Activated CD4-positive, alpha-beta T cell treated with anti-CD3 and anti-CD28 coated beads for 24 hours (primary cell): Measurements from ENCODE around the gene GLP1R.

Experiments used
- DNase-seq, 2 donors: peaks; one replicate each; pipeline ENCODE4 v3.0.0-alpha.2; 2020; ENCODE audit warnings: low read depth in 2 of 2

GLP1R gene

GRCh38 chr6:39086294-39086693, 37.7 kb downstream of the GLP1R start:
- peak in 1 of 2 donors; percentile 10 for DNase-seq

GRCh38 chr6:39086711-39087110, 38.1 kb downstream of the GLP1R start:
- no peak for DNase-seq

- DNase-seq, result no peak
Measured at GRCh38 chr6:39087197-39087596, 38.6 kb downstream of the GLP1R start.

DNA sequence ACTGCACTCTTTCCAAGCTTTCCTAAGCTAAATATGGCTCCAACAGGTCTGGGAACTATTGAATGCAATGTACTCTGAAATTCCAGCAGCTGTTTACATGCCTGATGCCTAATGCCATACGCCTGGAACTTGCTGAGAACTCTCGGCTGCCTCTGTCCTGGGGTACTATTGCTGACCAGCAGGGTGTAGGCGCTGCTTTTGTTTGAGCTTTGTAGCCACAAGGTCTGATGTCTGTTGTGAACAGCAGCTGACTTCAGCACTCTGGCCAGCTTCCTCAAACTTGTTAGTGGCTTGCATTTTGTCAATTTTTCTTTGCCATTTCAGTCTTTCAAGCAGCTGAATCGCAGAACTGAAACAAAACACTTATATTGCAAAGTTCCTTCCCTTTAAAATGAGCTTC, 39.8 kb downstream of the GLP1R start:
- no peak for DNase-seq

DNA sequence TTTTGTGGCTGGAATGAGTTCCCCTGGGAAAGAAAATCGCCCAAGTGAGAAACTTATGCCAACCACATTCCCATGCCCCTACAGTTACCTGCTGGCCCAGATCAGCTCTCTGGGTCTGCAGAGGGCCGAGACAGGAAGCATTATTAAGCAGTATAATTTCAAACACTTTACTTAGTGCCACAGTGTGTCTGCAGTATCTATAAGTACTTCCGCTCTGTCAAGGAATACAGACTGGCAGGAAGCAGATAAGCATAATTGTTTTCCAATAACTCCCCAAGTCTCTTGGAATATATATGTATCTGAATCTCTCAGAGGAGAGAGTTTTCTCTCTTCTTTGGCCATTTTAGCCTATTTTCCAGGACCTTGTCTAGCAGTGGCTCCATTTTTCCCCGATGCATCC, 41.5 kb downstream of the GLP1R start:
- DNase-seq, result no peak

GRCh38 chr6:39091220-39091619, 42.6 kb downstream of the GLP1R start:
- no peak for DNase-seq

DNA sequence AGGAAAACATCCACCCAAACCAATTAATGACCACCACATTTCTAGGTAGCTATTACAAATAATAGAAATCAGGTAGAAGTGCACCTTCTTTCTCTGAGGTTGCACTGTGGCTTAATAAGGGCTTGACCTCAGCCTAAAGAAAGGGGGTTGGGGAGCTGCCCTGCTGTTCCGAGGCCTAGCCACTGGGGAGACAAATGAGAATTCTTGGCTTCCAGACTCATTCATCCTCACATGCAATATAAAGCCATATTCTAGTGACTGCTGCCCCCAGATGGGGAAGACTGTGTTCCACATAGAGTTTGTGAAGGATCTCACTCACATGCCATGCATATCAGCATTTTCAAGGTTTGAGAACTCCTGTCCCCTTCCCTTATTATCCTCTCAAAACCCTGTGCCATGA, 43.5 kb downstream of the GLP1R start:
- DNase-seq, result no peak

GRCh38 chr6:39093149-39093708, 44.6 kb downstream of the GLP1R start:
- no peak for DNase-seq

DNA sequence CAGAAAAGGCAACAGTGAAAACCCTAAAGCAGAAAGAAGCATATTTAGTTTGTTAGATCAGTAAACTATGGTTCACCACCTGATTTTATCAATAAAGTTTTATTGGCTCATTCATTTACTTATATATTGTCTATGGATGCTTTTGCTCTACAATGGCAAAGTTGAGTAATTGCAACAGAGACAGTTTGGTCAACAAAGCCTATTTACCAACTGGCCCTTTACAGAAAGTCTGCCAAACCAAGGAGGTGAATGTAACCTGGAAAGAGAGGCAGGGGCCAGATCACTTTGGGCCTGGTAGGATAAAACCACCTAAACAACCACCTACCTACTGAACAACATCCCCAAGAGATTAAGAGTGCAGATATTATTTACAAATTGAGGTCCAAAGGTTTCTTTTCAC, 47.0 kb downstream of the GLP1R start:
- no peak for DNase-seq

DNA sequence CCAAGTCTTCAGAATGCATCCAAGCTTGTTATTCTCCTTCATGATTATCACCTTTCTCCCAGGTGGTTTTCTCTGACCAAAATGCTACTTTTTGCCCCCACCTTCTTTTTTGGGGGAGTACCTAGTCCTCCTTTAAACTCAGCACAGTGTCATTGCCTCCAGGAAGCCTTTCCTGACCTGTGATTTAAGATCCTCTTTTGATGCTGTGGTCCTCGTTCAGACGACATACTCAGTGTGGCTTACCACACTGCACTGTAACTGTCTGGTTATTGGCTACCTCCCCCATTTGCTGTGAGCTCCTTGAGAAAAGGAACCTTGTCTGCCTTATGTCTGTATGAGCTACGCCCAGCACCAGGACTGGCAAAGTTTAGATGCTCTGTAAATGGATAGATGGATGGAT, 51.8 kb downstream of the GLP1R start:
- DNase-seq, result no peak

DNA sequence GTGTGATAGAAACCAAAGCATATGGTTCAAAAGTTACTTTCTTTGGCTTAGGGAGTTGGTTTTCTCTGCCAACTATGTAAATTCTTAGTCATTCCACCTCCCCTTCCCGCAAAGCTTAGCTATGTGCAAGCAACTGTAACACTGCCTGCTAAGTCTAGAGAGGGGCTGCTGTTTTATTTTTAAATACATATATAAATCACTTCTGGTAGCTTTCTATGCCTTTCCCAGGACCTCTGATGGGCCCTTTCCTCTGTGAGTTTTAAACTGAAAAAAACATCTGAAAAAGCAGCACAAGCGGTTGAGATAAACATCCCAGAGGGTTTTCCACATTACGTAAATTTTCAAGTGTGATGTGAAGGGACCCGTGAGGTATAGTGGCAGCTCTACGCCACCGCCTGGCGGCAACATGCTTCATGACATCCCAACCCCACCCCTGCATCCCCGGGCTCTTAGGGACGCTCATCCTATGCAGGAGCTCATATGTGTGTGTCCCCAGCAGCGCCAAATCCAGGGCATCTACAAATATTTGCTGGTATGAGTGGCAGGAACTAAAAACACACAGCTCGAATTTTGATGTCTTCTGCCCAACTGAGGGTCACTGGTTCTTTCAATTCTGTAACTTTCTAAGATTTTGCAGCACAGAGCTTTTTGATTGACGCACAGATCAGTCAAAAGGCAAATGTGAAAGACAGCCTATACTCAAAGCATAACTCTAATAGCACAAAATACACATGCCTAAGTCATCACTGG, 53.7 kb downstream of the GLP1R start:
- DNase-seq, result no peak

- DNase-seq, result no peak
Measured at GRCh38 chr6:39102821-39103136, 54.2 kb downstream of the GLP1R start.

- no peak for DNase-seq
Measured at GRCh38 chr6:39104528-39104927, 55.9 kb downstream of the GLP1R start.

GRCh38 chr6:39107034-39107433, 58.5 kb downstream of the GLP1R start:
- DNase-seq, result no peak

- DNase-seq, result no peak
Measured at GRCh38 chr6:39107641-39108040, 59.1 kb downstream of the GLP1R start.

GRCh38 chr6:39108041-39108839, 59.7 kb downstream of the GLP1R start:
- no peak for DNase-seq

- DNase-seq, result no peak
Measured at GRCh38 chr6:39111280-39111679, 62.7 kb downstream of the GLP1R start.

DNA sequence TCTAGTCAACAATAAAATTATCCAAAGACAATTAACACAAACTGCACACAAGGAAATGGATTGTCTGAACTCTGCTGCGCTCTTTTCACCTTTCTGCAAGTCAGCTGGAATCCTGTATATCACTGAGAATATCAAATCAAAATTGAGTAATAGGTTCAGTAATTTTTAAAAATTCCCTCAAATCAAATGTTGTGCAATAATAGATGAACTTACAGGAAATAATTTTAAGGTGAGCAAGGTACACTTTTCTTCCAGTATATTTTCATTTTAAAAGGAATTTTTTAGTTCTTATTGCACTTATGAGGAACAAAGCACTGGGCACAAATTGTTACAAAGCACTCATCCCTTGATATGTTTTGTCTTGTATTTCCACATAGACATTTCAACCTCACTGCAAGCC, 65.2 kb downstream of the GLP1R start:
- no peak for DNase-seq

- no peak for DNase-seq
Measured at GRCh38 chr6:39114388-39114703, 65.8 kb downstream of the GLP1R start.

DNA sequence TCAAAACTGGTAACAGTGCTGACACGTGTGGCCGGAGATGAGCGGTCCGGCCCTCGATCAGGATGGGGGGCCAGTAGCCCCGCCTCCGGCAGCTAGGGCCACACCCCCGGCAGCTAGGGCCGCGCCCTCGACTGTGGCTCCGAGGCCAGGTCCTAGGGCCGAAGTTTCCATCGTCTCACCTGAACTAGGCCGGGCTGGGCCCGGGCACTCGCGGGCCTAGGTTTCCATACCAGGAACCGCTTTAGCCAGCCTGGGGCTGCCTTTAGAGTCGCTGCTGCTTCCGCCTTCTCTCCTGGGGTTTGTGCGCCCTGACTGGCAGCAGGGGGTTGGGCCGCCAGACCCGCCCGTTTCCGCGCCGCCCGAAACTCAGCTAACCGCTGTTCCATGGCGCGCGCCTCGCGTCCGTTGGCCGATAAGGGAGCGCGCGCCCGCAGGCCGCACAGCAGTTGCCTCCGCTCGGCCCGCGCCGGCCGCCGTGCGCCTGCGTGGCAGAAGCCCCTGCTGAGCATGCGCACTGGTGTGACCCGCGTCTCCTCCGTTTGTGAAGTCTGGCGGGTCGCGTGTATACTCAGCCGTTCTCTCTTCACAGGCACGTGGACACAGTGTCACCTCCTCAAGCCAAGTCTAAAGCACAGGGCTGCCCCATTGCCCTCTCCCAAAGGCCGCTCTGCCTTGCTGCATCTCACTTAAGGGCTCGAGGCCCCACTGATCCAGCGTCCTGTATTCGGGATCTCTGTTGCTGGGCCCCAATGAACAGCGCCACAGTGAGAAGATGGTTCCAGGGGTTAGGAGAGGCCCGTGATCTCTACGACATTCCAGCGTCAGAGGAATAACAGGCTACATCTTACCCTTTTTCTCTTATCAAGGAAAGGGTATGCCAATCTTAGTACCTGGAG, 66.4 kb downstream of the GLP1R start, which contains the start of gene SAYSD1:
TSS of gene SAYSD1 (minus strand) at position 483 of the 896 bp plus-strand sequence. CDS start at position 386, 97 bp downstream.
- DNase-seq, result peak; percentile 87

DNA sequence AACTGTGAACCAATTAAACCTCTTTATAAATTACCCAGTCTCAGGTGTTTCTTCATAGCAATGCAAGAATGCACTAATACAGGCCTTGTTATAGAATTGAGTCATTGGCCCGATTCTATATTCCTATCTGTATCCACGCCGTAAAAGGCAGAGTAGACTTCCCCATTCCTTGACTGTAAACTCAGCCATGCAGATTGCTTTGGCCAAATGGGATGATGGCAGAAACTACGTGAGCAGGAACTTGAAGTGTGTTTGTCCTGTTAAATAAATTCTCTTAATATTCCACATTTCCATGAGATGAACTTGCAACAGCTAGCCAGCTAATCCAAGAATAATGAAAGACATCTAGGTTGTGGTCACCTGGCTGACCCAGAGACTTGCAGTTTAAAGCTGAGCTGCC, 70.3 kb downstream of the GLP1R start:
- no peak for DNase-seq

GRCh38 chr6:39124114-39124513, 75.5 kb downstream of the GLP1R start:
- no peak for DNase-seq
